GM21528 (cell line): ENCODE results near the gene CGB3.

Experiments
- ATAC-seq: cut with Tn5 transposase; IDR thresholded peaks from one replicate; pipeline ENCODE4 v1.9.1; 2021; ENCODE audit warnings: mild to moderate bottlenecking, moderate library complexity; ENCODE audit not compliant: unreplicated experiment, low FRiP score

Gene CGB3

DNA sequence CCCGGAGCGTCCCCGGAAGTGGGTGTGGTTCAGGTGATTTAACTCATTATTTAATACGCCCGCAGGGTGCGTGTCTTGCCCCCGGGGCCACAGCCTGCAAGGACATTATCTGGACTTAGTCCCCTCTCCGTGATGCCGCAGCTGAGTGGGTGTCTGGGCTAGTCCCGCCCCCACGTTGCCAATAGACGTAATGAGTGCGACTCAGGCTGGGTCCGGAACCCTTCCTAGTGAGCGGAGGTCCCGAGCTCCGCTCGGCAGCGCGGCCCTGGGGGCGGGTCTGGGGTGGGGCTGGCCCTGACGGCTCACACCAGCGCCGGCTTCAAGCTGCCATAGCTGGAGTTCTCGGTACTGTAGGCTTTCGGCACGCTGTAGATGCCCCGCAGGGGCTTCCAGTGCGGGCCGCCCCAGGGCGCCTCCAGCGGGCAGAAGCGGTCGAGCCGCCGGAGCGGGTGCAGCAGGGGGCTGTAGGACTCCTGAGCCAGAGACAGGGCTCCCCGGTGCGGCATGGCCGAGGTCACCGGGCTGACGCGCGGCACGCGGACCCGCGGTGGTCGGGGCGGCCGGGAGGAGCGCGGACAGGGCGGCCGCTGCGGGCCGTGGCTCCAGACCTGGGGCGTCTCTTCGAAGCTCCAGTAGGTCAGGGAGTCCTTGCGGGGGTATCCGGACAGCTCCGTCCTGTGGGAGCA, 6.3 kb downstream of the CGB3 start:
- ATAC-seq, result no peak

DNA sequence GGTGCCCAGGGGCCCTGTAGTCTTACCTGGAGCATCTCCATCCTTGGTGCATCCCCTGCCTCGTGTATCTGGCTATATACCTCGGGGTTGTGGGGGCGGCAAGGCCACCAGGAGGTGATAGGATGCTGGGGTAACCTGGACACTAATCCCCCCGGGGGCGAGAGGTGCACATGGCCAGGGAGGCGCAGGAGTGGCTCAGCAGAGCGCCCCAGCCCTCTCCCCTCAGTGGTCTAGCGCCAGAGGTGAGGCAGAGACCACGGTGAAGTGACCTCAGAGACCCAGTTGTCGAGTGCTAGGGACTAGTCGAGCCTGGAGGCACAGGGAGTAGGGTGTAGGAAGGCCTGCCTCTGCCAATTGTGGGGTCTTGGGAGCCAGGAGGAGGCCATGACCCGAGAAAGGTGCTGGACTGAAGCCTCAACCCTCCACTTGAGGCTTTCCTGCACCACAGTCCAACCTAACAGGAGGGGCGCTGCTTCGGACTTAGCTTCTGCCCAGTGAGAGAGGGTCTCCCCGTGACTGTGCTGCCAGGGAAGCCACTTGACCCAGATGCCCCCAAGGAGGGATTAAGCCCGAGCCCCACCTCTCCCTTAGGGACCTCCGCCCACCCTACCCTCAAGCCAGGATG, 7.0 kb downstream of the CGB3 start, which contains the start of gene LHB:
Gene LHB (minus strand): TSS at position 51 of the 625 bp plus-strand sequence. CDS start 10 bp downstream, at position 41.
- ATAC-seq, result no peak

DNA sequence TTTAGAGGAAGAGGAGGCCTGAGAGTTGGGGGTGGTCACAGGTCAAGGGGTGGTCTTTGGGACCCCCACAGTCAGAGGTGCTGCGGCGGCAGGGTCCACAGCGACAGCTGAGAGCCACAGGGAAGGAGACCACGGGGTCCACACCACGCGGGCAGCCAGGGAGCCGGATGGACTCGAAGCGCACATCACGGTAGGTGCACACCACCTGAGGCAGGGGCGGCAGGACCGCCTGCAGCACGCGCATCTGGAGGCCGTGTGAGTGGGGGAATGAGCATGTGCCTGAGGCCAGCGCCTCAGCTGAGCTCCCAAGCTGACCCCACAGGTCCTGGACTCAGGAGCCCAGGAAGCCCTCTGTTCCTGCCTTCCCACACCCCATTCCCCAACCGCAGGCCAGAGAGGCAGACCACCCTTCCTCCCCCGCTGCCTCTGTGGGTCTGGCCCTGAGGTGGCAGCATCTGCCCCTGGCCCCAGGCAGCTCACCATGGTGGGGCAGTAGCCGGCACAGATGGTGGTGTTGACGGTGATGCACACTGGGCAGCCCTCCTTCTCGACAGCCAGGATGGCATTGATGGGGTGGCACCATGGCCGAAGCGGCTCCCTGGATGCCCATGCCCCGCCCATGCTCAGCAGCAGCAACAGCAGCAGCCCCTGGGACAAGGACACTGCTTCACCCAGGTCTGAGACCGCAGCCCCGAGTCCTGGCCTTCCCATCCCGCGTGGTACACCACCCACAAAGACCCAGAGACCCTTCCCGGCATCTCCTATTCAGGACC, 7.9 kb downstream of the CGB3 start:
- no peak for ATAC-seq

DNA sequence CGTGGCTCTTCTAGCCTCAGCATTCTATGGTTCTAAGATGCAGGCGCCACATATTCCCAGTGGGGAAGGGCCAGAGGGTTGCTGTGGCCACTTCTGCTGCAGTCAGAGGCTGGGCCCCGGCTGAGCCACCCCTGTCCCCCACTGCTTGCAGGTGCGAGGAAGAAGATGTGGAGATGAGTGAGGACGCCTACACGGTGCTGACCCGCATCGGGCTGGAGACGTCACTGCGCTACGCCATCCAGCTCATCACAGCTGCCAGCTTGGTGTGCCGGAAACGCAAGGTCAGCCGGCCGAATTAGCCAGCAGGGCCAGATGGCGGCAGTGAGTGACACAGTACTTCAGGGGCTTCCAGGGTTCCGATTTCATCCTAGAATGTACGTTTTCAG, 9.3 kb downstream of the CGB3 start:
- no peak for ATAC-seq

DNA sequence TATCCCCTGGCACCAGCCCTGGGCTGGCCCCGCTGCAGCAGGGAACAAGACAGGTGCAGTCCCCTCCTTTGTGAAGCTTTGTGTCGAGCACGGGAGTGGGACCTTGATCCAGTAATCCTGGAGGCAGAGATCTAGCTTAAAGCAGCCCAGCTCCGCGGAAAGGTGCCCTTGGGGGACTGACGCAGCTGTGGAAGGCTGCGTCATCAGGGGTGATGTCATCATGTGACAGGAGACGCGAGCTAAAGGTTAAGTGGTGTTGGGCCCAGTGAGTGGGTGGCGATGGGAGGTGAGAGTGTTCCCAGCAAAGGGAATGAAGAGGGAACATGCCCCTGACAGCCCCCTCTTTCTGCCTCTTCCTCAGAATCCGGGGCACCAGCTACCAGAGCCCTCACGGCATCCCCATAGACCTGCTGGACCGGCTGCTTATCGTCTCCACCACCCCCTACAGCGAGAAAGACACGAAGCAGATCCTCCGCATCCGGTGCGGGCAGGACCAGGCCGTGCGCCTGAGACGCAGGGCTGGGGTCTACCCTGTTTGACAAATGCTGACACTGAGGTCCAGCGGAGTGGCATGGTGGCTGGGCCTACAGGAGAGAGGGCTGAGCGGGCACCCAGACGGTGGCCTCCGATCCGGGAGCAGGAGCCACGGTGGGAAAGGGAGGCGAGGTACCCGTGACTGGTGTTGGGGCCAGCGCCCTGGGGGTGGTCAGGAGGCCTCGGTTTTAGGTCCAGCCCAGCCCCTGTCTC, 9.8 kb downstream of the CGB3 start:
- ATAC-seq, result no peak

DNA sequence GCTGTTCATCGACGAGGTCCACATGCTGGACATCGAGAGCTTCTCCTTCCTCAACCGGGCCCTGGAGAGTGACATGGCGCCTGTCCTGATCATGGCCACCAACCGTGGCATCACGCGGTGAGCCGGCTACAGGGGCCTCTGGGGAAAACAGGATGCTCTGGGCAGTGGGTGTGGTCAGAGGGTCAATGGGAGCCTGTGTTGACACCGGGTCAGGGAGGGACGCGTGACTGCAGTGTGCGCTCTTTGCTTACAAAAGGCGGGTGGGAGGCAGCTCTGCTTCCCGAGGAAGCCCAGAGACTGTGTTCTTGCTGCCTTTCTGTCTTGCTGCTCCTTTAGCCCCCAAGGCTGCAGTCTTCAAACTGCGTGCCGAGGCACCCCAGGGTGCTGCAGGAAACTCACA, 12.9 kb downstream of the CGB3 start:
- no peak for ATAC-seq

DNA sequence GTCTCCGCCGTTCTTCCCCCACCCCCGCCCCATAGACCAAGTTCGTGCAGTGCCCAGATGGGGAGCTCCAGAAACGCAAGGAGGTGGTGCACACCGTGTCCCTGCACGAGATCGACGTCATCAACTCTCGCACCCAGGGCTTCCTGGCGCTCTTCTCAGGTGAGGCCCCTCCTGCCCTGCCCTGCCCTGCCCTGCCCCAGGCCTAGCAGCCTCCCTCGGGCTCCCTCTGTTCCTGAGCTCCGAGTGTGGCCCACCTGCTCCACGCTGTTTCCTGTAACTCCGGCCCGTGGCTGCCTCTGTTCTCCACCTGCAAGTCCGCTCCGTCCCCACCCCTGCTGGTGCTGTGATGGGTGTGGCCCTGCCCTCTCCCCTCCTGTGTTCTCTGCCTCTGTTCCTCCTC, 13.7 kb downstream of the CGB3 start:
- ATAC-seq, result no peak

DNA sequence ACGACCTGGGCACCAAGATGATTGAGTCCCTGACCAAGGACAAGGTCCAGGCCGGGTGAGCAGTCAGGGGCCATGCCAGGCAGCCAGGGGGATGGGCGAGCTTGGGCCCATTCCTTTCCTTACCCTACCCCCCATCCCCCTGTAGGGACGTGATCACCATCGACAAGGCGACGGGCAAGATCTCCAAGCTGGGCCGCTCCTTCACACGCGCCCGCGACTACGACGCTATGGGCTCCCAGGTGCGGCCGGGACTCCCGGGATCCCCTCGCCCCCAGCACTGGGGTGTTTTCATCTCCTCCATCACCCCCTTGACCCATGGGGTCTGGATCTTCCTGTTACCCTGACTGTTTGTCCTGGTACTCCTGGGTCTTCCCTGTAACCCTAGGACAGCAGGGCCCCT, 14.3 kb downstream of the CGB3 start:
- ATAC-seq, result no peak

DNA sequence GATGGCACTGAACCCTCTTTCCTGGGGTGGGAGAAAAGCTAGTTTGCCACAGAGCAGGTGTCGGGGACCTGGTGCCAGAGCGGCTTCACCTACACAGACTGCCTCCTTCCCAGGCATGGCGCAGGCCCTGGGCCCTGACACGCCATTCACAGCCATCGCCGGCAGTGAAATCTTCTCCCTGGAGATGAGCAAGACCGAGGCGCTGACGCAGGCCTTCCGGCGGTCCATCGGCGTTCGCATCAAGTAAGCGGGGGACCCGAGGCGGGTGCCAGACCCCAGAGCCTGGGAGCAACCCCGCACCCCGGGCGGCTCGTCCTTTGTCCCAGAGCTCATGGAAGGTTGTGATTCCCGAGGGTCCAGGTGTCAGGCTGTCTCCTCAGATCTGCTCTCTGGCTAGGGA, 17.2 kb downstream of the CGB3 start:
- no peak for ATAC-seq

DNA sequence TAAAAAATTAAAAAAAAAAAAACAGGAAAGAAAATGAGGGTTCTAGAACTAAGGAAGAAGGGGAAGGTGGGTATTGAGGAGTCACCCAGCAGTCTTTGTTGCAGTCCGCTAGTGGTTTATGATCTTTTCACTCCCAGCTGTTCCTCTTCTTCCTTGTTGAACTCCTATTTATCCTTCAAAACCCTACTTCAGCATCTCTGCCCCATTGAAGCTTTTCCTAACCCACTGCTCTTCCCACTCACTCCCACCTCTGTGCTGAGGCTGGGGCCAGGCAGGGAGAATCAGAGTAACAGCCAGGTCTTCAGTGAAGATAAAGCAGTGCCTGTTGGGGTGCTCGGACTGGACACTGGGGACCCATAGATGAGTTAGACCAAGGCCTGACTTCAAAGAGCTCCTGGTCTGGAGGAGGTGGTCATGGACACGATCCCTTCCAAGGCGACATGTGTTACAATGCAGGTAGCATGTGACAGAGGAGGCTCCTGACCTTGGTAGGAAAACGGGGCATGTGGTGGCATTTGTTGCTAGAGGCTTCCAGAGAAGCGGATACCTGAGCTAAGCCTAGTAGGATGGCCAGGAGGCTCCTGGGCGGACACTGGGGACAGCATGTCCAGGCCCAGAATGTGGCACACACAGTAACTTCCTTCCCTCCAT, 19.0 kb downstream of the CGB3 start:
- ATAC-seq, result no peak

DNA sequence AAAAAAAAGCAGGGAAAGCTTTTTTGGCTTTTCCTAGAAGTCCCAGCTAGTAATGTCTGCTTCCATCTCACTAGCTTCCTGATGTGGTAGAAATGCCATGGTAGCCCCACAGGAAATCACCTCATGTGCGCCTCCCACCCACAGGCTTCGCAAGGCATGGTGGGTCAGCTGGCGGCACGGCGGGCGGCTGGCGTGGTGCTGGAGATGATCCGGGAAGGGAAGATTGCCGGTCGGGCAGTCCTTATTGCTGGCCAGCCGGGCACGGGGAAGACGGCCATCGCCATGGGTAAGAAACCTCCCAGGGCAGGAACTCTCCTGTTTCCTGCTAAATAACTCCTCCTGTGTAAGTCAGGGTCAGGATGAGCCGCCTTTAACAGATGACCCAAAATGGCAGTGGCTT, 20.0 kb downstream of the CGB3 start:
- no peak for ATAC-seq

DNA sequence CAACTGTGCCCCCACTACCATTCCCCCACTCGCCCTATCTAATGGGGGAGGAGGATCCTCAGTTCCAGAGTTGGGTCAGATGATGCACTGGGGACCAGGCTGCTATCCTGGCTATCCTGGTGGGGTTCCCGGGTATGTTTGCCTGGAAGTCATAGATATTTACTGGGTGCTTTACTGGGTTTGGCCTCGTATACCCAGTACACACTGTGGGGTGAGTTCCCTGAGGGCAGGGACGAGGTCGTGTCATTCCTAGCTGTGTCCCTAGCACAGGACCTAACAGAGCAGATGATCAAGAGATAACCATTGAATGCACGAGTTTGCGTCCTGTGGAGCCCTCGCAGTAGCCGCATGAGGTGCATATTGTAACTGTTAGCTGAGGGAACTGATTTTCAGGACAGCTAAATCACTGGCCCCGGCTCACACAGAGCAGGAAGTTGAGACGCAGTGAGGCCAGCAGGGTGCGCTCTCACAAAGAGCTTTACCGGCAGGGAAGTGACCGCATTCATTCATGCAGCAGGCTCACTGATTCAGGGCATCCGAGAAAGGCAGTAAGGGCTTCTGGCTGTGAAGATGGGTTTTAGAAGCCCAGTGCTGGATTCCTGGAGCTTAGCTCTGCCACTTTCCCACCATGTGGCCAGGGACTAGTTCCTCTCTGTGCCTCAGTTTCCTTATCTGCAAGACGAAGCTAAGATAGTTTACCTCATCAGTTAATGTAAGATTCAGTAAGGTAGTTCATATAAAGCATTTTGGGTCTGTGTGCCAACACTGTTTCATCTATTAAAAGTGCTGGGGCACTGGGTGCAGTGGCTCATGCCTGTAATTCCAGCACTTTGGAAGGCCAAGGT, 24.4 kb downstream of the CGB3 start:
- ATAC-seq, result no peak

DNA sequence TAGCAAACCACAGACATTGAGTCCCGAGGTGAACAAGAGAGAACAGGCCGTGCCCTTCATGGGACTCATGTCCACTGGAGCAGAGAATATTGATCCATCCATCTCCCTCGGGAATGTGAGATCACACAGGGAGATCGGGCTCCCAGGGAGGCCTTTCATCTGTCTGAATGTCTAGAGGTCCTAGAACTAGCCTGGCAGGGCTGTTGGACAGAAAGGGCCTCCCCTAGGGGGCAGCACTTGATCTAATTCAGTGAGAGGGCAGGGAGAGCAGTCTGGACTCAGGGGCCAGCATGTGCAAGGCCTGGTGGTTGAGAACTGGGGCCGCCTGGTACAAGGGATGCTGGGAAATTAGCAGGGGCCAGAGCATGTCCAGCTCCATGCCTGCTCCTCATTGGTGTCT, 26.2 kb downstream of the CGB3 start:
- ATAC-seq, result no peak

DNA sequence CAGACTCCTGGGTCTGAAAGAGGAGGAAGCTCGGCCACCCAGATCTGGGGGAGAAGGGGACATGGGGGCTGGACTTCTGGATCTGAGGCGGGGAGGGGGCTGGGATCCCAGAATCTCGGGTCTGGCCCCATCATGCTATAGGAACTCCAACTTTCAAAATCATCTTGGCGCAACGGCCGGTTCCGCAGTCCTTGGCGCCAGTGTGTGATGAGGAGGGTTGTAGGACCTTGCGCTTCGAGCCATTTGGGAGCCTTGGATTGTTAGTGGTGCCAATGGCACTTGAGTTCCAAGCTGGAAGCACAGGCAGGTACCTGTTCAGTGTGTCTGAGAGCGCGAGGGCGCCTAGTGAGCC, 30.1 kb downstream of the CGB3 start:
- ATAC-seq, result no peak

DNA sequence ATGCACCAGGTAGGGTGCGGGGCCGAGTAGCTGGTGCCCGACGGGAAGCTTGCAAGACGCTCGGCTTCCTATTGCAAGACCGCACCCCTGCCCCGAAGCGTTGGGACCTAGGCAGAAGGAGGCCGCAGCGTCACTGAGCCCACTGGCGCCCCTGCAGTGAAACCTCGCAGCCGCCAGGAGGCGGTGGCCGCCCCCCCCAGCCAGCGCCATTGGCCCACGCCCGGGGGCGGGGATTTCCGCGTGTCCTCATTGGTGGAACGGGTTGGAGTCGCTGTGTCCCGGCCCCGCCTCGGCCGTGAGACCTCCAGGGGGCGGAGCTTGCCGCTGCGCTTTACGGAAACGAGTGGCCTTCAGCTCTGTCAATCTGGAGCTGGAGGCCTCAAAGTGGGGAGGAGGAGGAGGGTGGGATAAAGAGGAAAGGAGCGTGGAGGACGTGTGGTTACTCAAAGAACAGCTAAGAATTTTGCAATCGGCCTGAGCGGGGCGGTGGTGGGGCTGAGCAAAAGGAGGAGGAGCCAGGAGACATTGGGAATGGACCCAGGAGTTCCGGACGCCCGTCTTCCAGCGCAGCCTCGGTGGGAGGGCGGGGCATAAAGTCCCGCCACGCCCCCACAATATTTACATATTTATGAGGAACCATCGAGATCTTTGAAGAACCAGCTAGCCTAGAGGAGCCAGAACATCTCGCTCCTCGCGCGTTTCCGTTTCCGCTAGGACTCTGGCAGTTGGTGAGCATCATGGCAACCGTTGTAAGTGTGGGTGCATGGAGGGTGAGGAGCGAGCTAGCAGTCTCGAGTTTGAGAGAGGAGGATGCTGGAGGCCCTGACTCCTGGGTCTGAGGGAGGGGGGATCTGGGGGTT, 30.7 kb downstream of the CGB3 start, which contains the start of the genes GYS1 and RUVBL2:
Gene GYS1 (minus strand): TSS at position 135 of the 860 bp plus-strand sequence. CDS start 197 bp downstream, outside the sequence.
Gene RUVBL2 (plus strand): TSS at position 713 of the 860 bp plus-strand sequence. CDS start 25 bp downstream, at position 738.
- ATAC-seq, result peak; percentile 87

DNA sequence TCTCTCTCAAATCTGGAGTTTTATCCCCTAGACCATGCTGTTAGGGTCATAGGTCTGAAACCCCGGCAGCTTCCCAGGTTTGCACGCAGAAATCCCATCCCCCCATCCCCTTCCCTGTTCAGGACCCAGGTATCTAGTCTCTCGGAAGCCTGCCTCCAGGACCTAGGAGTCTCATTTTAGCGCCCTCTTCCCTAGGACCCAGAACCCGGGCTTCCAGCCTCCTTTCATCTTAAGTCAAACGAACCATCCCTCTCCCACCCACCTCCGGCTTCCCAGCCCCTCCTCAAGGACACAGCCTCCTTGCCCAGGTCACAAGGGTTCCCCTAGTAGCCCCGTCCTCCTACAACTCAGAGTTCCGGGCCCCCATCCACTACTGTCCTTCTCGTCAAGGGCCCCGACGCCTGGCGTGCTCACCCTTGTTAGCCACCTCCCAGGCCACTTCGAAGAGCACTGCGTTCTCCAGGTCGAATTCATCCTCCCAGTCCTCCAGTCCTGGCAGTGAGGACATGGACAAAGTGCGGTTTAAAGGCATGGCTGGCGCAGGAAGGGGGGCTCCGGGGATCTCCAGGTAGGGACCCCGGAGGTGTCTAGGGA, 31.5 kb downstream of the CGB3 start:
- ATAC-seq, result peak; percentile 5

DNA sequence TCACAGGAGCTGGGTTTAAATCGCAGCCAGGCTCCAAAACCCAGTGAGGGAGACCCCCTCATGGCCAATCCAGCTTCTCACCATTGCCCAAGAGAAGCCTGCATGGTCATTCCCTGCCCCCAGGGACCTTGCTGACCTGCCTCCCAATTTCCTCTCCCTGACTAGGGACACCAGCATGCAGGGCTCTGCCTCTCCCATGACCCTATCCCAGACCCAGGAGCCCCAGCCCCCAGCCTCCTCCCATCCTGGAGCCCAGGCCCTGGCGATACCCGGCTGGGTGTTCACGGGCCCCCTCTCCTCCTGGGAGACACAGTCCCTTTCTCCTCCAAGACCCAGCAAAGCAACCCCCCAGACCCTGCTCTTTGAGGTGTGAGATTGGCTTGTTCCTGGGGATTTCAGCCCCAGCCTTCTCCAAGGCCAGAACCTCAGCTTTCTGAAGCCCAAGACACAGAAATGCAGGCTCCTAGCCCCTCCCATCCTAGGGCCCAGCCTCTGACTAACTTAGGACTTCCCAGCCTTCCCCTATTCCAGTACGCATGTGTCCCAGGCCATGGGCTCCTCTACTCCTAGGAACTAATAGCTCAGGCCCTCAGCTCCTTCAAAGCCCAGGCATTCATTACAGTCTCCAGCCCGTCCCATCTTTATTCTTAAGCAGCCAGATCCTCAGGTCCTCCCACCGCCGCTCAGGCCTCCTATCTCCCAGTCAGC, 32.1 kb downstream of the CGB3 start:
- ATAC-seq, result no peak
